K562 (cell line): ENCODE data around the gene GADL1. TPM values are rescaled to one million over a fixed set of nuclear protein-coding genes. Genes with fewer than 3 reads are reported as not detected.

Experiments used
- ATAC-seq: fragments of 200-7000 bp; cut with Tn5 transposase; 3 replicates; pipeline ENCODE4 v1.9.1; 2020; ENCODE audit warnings: moderate library complexity
- BruUV-seq: library from RNA; stranded (reverse); fragments of 400-500 nt; replicated peaks from 2 replicates; lab custom pipeline; 2021; lab: Mats Ljungman, UMichigan
- CTCF ChIA-PET: fragments of 300-600 bp; formaldehyde crosslinking; extraction: SDS; loops from one replicate; lab custom pipeline; 2021; ENCODE audit warnings: low intra/inter-chr PET ratio; lab: Yijun Ruan, JAX
- POLR2A ChIA-PET: fragments of 300-600, 350-650 bp; sonication (Branson Sonifier 250); formaldehyde crosslinking; extraction: SDS; loops from one replicate; lab custom pipeline; 2021; ENCODE audit warnings: antibody characterized with exemption, inconsistent platforms; lab: Yijun Ruan, JAX
- DNase-seq, 4 experiments: peaks; one replicate each; pipeline versions ENCODE4 v3.0.0 to v3.0.0-alpha.2; 2011 to 2018; ENCODE audit warnings: low spot score in 3 of 4, mixed read lengths in 3 of 4; ENCODE audit errors: extremely low read depth in 1 of 4
- FAIRE-seq: peaks from 2 replicates; lab custom pipeline; 2011; peaks lifted over from hg19 to GRCh38; lab: Jason Lieb, UNC
- H2AFZ ChIP-seq: 2 replicates; pipeline ENCODE4 v1.6.0; 2011; ENCODE audit warnings: low read depth, low read length, control low read depth, inconsistent platforms
- H3K27ac ChIP-seq: fragments of 200-600 bp; 3 replicates; pipeline ENCODE4 v1.8.0; 2011; ENCODE audit warnings: low read depth, mild to moderate bottlenecking, control low read depth, inconsistent platforms, low read length, moderate library complexity, mixed read lengths; ENCODE audit errors: extremely low read depth
- H3K27me3 ChIP-seq, 2 experiments: fragments of 300-600 bp in 1 of 2; 2 replicates in 1 of 2; 3 replicates in 1 of 2; pipeline versions ENCODE4 v1.6.0 to v1.8.0; 2011; ENCODE audit warnings: inconsistent platforms in 2 of 2, low read length in 2 of 2, mild to moderate bottlenecking in 1 of 2, mixed read lengths in 1 of 2, moderate library complexity in 1 of 2; ENCODE audit not compliant: control insufficient read depth in 2 of 2, insufficient read depth in 2 of 2
- H3K36me3 ChIP-seq: fragments of 300-600 bp; 3 replicates; pipeline ENCODE4 v1.8.0; 2011; ENCODE audit warnings: mild to moderate bottlenecking, low read length, inconsistent platforms; ENCODE audit not compliant: control insufficient read depth, insufficient read depth
- H3K4me1 ChIP-seq, 2 experiments: fragments of 200-600 bp in 1 of 2; replicated peaks in 1 of 2; 2 replicates in 1 of 2; 3 replicates in 1 of 2; pipeline versions ENCODE4 v1.5.1 to v1.8.0; 2011; ENCODE audit warnings: inconsistent platforms in 2 of 2, low read length in 2 of 2, mild to moderate bottlenecking in 1 of 2, mixed read lengths in 1 of 2, moderate library complexity in 1 of 2; ENCODE audit not compliant: control insufficient read depth in 2 of 2, insufficient read depth in 2 of 2
- H3K4me2 ChIP-seq: 2 replicates; pipeline ENCODE4 v1.6.1; 2011; ENCODE audit warnings: low read length, control low read depth, inconsistent platforms, mixed read lengths; ENCODE audit not compliant: insufficient read depth
- H3K4me3 ChIP-seq: fragments of 200-600 bp; sonication (generic), shearing (Covaris generic); 2 replicates; pipeline ENCODE4 v1.5.1; 2016; ENCODE audit warnings: control low read depth, inconsistent platforms
- H3K79me2 ChIP-seq: fragments of 200-600 bp; 3 replicates; pipeline ENCODE4 v1.8.0; 2011; ENCODE audit warnings: low read length, inconsistent platforms; ENCODE audit not compliant: control insufficient read depth, insufficient read depth
- H3K9ac ChIP-seq, 2 experiments: 2 replicates each; pipeline versions ENCODE4 v1.6.0 to v1.6.1; 2011; ENCODE audit warnings: low read depth in 2 of 2, low read length in 2 of 2, control low read depth in 1 of 2, inconsistent platforms in 1 of 2, mild to moderate bottlenecking in 1 of 2, mixed read lengths in 1 of 2; ENCODE audit not compliant: insufficient read depth in 1 of 2
- H3K9me1 ChIP-seq: one replicate; pipeline ENCODE4 v1.6.0; 2011; ENCODE audit warnings: inconsistent platforms, mild to moderate bottlenecking, low read length, moderate library complexity; ENCODE audit not compliant: control insufficient read depth, insufficient read depth
- H3K9me3 ChIP-seq: replicated peaks from 2 replicates; pipeline ENCODE4 v1.5.1; 2011; ENCODE audit warnings: low read depth, low read length, inconsistent platforms; ENCODE audit not compliant: control insufficient read depth, insufficient read depth
- H4K20me1 ChIP-seq: replicated peaks from 2 replicates; pipeline ENCODE4 v1.6.1; 2011; ENCODE audit warnings: low read length, inconsistent platforms, mixed read lengths; ENCODE audit not compliant: control insufficient read depth, insufficient read depth
- BMI1 ChIP-seq: fragments of 150-350 bp; IDR thresholded peaks from 2 replicates; pipeline ENCODE4 v1.6.1; 2014; ENCODE audit warnings: low read length
- CBFA2T3 ChIP-seq: fragments of 450-650 bp; IDR thresholded peaks from 2 replicates; pipeline ENCODE4 v1.6.1; 2017
- EWSR1 ChIP-seq: fragments of 450-650 bp; IDR thresholded peaks from 2 replicates; pipeline ENCODE4 v1.6.1; 2018; ENCODE audit warnings: borderline replicate concordance, mild to moderate bottlenecking, low read depth, moderate library complexity; ENCODE audit not compliant: partially characterized antibody
- KAT2B ChIP-seq: IDR thresholded peaks from one replicate; pipeline ENCODE4 v1.6.1; 2012; ENCODE audit warnings: low read depth, mild to moderate bottlenecking, control low read depth, inconsistent platforms, low read length, moderate library complexity
- MITF ChIP-seq: IDR thresholded peaks from 2 replicates; pipeline ENCODE4 v1.6.1; 2014; ENCODE audit warnings: antibody characterized with exemption
- NFXL1 ChIP-seq: fragments of 450-650 bp; formaldehyde crosslinking; IDR thresholded peaks from 2 replicates; pipeline ENCODE4 v1.4.0; 2021; ENCODE audit warnings: mild to moderate bottlenecking
- TAF1 ChIP-seq: IDR thresholded peaks from 2 replicates; pipeline ENCODE4 v1.6.1; 2011; ENCODE audit warnings: mild to moderate bottlenecking, low read length, moderate library complexity; ENCODE audit not compliant: insufficient read depth, control insufficient read depth, severe bottlenecking; ENCODE audit errors: extremely low read depth
- YY1 ChIP-seq, 3 experiments: IDR thresholded peaks; 2 replicates each; pipeline ENCODE4 v1.6.1; 2011; ENCODE audit warnings: low read length in 2 of 3, mild to moderate bottlenecking in 2 of 3, moderate library complexity in 2 of 3, borderline replicate concordance in 1 of 3, control low read depth in 1 of 3, low read depth in 1 of 3; ENCODE audit not compliant: insufficient read depth in 3 of 3, insufficient replicate concordance in 2 of 3, control insufficient read depth in 1 of 3, insufficient read length in 1 of 3; ENCODE audit errors: extremely low read depth in 1 of 3
- ZBTB7A ChIP-seq: IDR thresholded peaks from 2 replicates; pipeline ENCODE4 v1.6.1; 2011; ENCODE audit warnings: low read depth, mild to moderate bottlenecking, low read length, moderate library complexity, borderline replicate concordance; ENCODE audit not compliant: control insufficient read depth
- ZBTB9 ChIP-seq: fragments of 450-650 bp; formaldehyde crosslinking; IDR thresholded peaks from 2 replicates; pipeline ENCODE4 v1.4.0; 2020; ENCODE audit warnings: mild to moderate bottlenecking, moderate library complexity
- ZNF263 ChIP-seq: sonication (generic); formaldehyde crosslinking; IDR thresholded peaks from 2 replicates; pipeline ENCODE4 v1.8.0; 2022; ENCODE audit warnings: mild to moderate bottlenecking, missing genetic modification reagents, borderline replicate concordance
- ZNF316 ChIP-seq: fragments of 450-650 bp; IDR thresholded peaks from 2 replicates; pipeline ENCODE4 v1.6.1; 2016
- ZNF699 ChIP-seq: fragments of 250-450 bp; sonication (Bioruptor Pico); IDR thresholded peaks from 2 replicates; pipeline ENCODE4 v1.8.0; 2021; ENCODE audit warnings: mild to moderate bottlenecking, moderate library complexity; ENCODE audit not compliant: insufficient replicate concordance
- ZNF77 ChIP-seq: fragments of 250-450 bp; sonication (Bioruptor Pico); IDR thresholded peaks from 2 replicates; pipeline ENCODE4 v1.5.0; 2020
- in situ Hi-C: fragments of 300-500 bp; cut with MboI; formaldehyde crosslinking; loops from 4 replicates; pipeline ENCODE4 v1.15.0; 2018; ENCODE audit warnings: inconsistent platforms, mixed read lengths
- intact Hi-C: fragments of 100-400 bp; cut with micrococcal nuclease; formaldehyde crosslinking; loops from 2 replicates; pipeline ENCODE4 v1.14.2; 2022
- polyA plus RNA-seq, 8 experiments: library from polyadenylated mRNA; depleted of rRNA in 4 of 8; stranded (reverse) in 5 of 8; unstranded in 3 of 8; fragments of >200 nt; fragmentation: Nextera tagmentation in 2 of 8; fragmentation: Illumina TruSeq in 1 of 8; extraction: Ambion mirVana in 2 of 8; extraction: Trizol in 1 of 8; gene quantifications; 2 replicates each; pipeline versions ENCODE4 v1.2.1 to v1.2.3, GENCODE V29; 2011 to 2014; ENCODE audit warnings: inconsistent platforms in 1 of 8, missing spikeins in 1 of 8
- total RNA-seq, 7 experiments: library from RNA; depleted of rRNA in 6 of 7; stranded (reverse); fragments of >200 nt in 6 of 7; fragmentation: Illumina TruSeq in 2 of 7; extraction: Trizol in 2 of 7; gene quantifications; 2 replicates each; pipeline versions ENCODE4 v1.2.1 to v1.2.3, GENCODE V29; 2011 to 2021; ENCODE audit warnings: low replicate concordance in 1 of 7

Gene GADL1
- total and polyA plus RNA-seq, 9 of the 15 experiments (the other 6 are each of a cell fraction or from before 2014, with no cell fraction given): 0.07 TPM; not detected in 8

DNA sequence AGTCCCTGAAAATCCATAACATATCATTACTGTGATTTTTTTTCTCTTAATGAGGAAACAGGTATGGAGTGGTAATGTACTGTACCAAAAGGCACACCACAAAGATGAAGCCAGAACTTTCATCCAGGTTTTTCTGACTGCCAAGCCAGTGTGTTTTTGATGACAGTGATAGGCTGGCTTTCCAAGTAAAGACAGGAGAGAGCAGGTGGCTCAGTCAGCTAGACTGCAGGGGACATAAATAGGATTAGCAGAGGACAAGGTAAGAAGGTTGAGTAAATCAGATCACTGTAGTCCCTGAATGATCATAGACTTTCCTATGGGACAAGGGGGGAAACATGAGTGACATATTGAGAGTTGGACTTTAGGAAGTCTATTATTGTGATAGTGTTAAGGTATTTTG is 127.9 kb downstream of the GADL1 start:
- FAIRE-seq: no peak
- no peaks in the 10 kb centered on the region for H3K79me2 ChIP-seq
- intact Hi-C loops: no loop called here
- BruUV-seq: no TSS peak
- no peaks in the 10 kb centered on the region for H3K27me3 ChIP-seq
- H3K36me3 ChIP-seq: no peaks in the 10 kb centered on the region
- in situ Hi-C loops: no loop called here
- no peak overlapping the region for H3K4me2 ChIP-seq
- no peaks in the 10 kb centered on the region for H3K9me3 ChIP-seq
- no peaks in the 10 kb centered on the region for H3K9me1 ChIP-seq
- ChIA-PET POLR2A (no interaction called here), CTCF (no interaction called here)
- H2AFZ ChIP-seq: no peak overlapping the region
- ATAC-seq: no peak
- no peaks in the 10 kb centered on the region for H3K4me1 ChIP-seq
- H3K9ac ChIP-seq: no peak overlapping the region
- TF ChIP-seq BMI1: no peak
- no peak for TF ChIP-seq ZBTB9 (CRISPR knock-in tag)
- no peak for TF ChIP-seq YY1 (IDR thresholded peaks at IDR 0.05; ENCODE audit: borderline replicate concordance in 1 of 3, control insufficient read depth in 1 of 3, extremely low read depth in 1 of 3, insufficient read depth in 3 of 3, insufficient read length in 1 of 3, insufficient replicate concordance in 2 of 3, low read depth in 1 of 3, low read length in 2 of 3)
- TF ChIP-seq ZNF699 (CRISPR knock-in tag): no peak
- no peak for TF ChIP-seq KAT2B
- TF ChIP-seq EWSR1: no peak
- TF ChIP-seq ZNF77: no peak
- TF ChIP-seq CBFA2T3: no peak
- no peak for TF ChIP-seq NFXL1
- no peak for TF ChIP-seq ZBTB7A
- TF ChIP-seq ZNF263 (CRISPR knock-in tag): no peak
- TF ChIP-seq ZNF316: no peak
- TF ChIP-seq TAF1: no peak
- no peak for TF ChIP-seq MITF
- no peak overlapping the region for H3K4me3 ChIP-seq
- DNase-seq: no peak
- no peak overlapping the region for H3K27ac ChIP-seq
- H4K20me1 ChIP-seq: no peaks in the 10 kb centered on the region
